Caco-2 (cell line): ENCODE data around the gene SNCG. TPM values are rescaled to one million over a fixed set of nuclear protein-coding genes. Genes with fewer than 3 reads are reported as not detected.
"Not testable (repeated sequence)": the region's sequence is repeated elsewhere in the genome, so short reads cannot be mapped to it uniquely, and the experiment has no call there.

ENCODE experiments used
- BruUV-seq: library from RNA; stranded (reverse); fragments of 400-500 nt; replicated peaks from 2 replicates; lab custom pipeline; 2021; lab: Mats Ljungman, UMichigan
- CTCF ChIA-PET: fragments of 300-600 bp; sonication (Branson Sonifier 250); formaldehyde crosslinking; loops from one replicate; lab custom pipeline; 2022; ENCODE audit warnings: antibody characterized with exemption; lab: Charles Lee
- POLR2A ChIA-PET: fragments of 300-600 bp; sonication (Branson Sonifier 250); formaldehyde crosslinking; loops from one replicate; lab custom pipeline; 2022; ENCODE audit warnings: antibody characterized with exemption; lab: Charles Lee
- DNase-seq, 2 experiments: peaks; one replicate each; pipeline versions ENCODE4 v3.0.0 to v3.0.0-alpha.2; 2020 to 2022
- H3K27me3 ChIP-seq: replicated peaks from 2 replicates; pipeline ENCODE4 v1.6.0; 2011; ENCODE audit warnings: low read length; ENCODE audit not compliant: control insufficient read depth, insufficient read depth
- H3K36me3 ChIP-seq: 2 replicates; pipeline ENCODE4 v1.5.1; 2011; ENCODE audit warnings: low read length; ENCODE audit not compliant: control insufficient read depth, insufficient read depth
- H3K4me1 ChIP-seq: fragments of 250-450 bp; sonication (Bioruptor Pico); 2 replicates; pipeline ENCODE4 v1.5.1; 2020; ENCODE audit warnings: mild to moderate bottlenecking
- H3K4me3 ChIP-seq: 2 replicates; pipeline ENCODE4 v1.5.1; 2011; ENCODE audit warnings: low read depth, mild to moderate bottlenecking, control low read depth, low read length
- H3K9me3 ChIP-seq: fragments of 250-450 bp; sonication (Bioruptor Pico); 2 replicates; pipeline ENCODE4 v1.5.1; 2020; ENCODE audit warnings: mild to moderate bottlenecking, moderate library complexity
- H3K27ac Mint-ChIP-seq: one replicate; pipeline ENCODE4 v1.8.0; 2022; ENCODE audit warnings: mixed read lengths; ENCODE audit not compliant: unreplicated experiment
- H3K27me3 Mint-ChIP-seq: one replicate; pipeline ENCODE4 v1.8.0; 2022; ENCODE audit warnings: mixed read lengths; ENCODE audit not compliant: insufficient read depth, unreplicated experiment
- H3K36me3 Mint-ChIP-seq: one replicate; pipeline ENCODE4 v1.8.0; 2022; ENCODE audit warnings: mild to moderate bottlenecking, mixed read lengths; ENCODE audit not compliant: insufficient read depth, unreplicated experiment
- H3K4me1 Mint-ChIP-seq: one replicate; pipeline ENCODE4 v1.8.0; 2022; ENCODE audit warnings: low read depth, mixed read lengths; ENCODE audit not compliant: unreplicated experiment
- H3K4me3 Mint-ChIP-seq: one replicate; pipeline ENCODE4 v1.8.0; 2022; ENCODE audit warnings: mild to moderate bottlenecking, moderate library complexity, mixed read lengths; ENCODE audit not compliant: unreplicated experiment
- H3K9me3 Mint-ChIP-seq: one replicate; pipeline ENCODE4 v1.8.0; 2022; ENCODE audit warnings: mixed read lengths; ENCODE audit not compliant: unreplicated experiment
- intact Hi-C: fragments of 100-400 bp; cut with micrococcal nuclease; formaldehyde crosslinking; loops from one replicate; pipeline ENCODE4 v1.10.0; 2022; ENCODE audit not compliant: unreplicated experiment
- total RNA-seq: library from RNA; stranded (reverse); gene quantifications from 2 replicates; pipeline ENCODE4 v1.2.3, GENCODE V29; 2022
- TF ChIP-seq, protein P1 (sequence below), 2 experiments: fragments of 200-600 bp in 1 of 2; IDR thresholded peaks; 1 replicate in 1 of 2; 2 replicates in 1 of 2; pipeline versions ENCODE4 v1.5.1 to v1.8.0; 2011 to 2022; ENCODE audit warnings: antibody characterized with exemption in 1 of 2, control low read depth in 1 of 2, inconsistent platforms in 1 of 2, low read depth in 1 of 2, low read length in 1 of 2, mild to moderate bottlenecking in 1 of 2, moderate library complexity in 1 of 2; ENCODE audit not compliant: insufficient read depth in 1 of 2, severe bottlenecking in 1 of 2, unreplicated experiment in 1 of 2

The SNCG gene
- total RNA-seq, 1 experiment from 2014 or later: 0.45 TPM

DNA sequence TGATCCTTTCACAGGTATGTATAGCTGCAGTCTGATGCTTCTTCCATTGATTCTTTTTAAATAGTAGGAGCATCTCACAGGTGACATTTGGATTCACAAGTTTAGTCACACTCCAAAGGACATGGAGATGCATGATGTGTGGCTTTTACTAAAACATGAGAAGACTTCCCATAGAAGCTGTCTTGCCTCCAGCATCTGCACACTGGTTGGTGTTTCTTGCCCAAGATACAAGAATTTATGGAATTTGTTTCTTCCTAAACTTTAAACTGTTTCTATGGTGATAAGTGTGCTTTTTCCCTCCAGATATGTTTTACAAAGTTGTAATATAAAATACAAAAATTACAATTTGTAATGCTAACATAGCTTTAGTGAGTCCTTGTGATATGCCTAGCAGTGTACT is 34.1 kb downstream of the SNCG start:
- Histone ChIP-seq H3K36me3 (no peaks in the 10 kb centered on the region), H3K4me3 (no peak overlapping the region), H3K4me1 (no peaks in the 10 kb centered on the region), H3K27me3 (no peaks in the 10 kb centered on the region), H3K9me3 (no peaks in the 10 kb centered on the region)
- H3K4me1 Mint-ChIP-seq: no peaks in the 10 kb centered on the region
- H3K9me3 Mint-ChIP-seq: no peaks in the 10 kb centered on the region
- no TSS peak for BruUV-seq
- no peaks in the 10 kb centered on the region for H3K36me3 Mint-ChIP-seq
- H3K4me3 Mint-ChIP-seq: no peak overlapping the region
- TF ChIP-seq, protein P1, sequence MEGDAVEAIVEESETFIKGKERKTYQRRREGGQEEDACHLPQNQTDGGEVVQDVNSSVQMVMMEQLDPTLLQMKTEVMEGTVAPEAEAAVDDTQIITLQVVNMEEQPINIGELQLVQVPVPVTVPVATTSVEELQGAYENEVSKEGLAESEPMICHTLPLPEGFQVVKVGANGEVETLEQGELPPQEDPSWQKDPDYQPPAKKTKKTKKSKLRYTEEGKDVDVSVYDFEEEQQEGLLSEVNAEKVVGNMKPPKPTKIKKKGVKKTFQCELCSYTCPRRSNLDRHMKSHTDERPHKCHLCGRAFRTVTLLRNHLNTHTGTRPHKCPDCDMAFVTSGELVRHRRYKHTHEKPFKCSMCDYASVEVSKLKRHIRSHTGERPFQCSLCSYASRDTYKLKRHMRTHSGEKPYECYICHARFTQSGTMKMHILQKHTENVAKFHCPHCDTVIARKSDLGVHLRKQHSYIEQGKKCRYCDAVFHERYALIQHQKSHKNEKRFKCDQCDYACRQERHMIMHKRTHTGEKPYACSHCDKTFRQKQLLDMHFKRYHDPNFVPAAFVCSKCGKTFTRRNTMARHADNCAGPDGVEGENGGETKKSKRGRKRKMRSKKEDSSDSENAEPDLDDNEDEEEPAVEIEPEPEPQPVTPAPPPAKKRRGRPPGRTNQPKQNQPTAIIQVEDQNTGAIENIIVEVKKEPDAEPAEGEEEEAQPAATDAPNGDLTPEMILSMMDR (IDR thresholded peaks at IDR 0.05; ENCODE audit: insufficient read depth in 1 of 2, low read depth in 1 of 2, low read length in 1 of 2, severe bottlenecking in 1 of 2, unreplicated experiment in 1 of 2): no peak
- no peak for DNase-seq
- intact Hi-C loops: no loop called here
- ChIA-PET CTCF (no interaction called here), POLR2A (no interaction called here)
- H3K27ac Mint-ChIP-seq: no peak overlapping the region
- H3K27me3 Mint-ChIP-seq: no peaks in the 10 kb centered on the region

DNA sequence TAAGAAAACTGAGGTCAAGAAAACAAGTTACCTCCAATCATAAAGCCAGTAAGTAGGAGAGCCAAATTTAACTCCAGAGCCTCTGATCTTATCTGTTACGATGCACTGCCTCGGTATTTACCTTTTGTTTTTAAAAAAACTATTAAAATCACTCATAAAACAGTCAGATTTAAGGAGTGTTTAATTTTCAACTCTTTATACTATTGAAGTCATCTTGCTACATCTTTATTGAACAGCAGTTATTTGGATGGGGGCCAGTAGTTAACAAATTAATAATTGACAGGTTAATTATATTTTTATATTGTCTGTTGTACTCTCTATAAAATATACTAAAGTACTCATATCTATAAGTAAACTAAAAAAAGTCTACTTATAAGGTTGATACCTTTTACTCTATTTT is 34.5 kb downstream of the SNCG start:
- POLR2A ChIA-PET: no interaction called here
- intact Hi-C loops: no loop called here

DNA sequence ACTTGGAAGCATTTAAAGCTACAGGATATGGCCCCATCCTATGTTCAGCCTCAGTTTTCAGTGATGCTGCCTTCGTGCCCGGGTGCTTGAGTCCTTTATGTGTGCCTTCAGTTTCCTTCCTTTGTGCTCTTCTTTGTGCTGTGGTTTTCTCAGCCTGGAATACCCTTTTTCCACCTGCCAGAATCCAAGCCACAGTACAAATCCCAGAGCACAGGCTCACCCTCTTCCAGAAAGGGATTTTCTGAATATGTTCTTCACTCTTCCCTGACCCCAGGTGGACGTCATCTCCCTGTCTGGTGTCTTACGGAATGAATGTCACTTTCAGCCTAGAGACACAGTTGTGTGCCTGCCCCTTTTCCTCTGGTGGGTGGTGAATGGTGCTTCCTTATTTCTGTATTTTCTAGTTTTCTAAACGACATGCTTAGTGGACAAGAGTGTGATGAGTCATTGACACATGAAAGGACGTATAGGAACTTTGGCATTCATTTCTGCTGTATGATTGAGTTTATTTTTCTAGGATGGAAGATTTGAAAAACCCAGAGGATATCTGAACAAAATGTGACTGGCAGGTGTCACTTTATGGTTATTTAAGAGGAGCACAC is 41.5 kb downstream of the SNCG start:
- CTCF ChIA-PET, H3K9me3 Mint-ChIP-seq, BruUV-seq, H3K9me3 ChIP-seq, H3K36me3 Mint-ChIP-seq, H3K4me3 Mint-ChIP-seq, H3K36me3 ChIP-seq, H3K4me3 ChIP-seq, H3K27ac Mint-ChIP-seq, H3K4me1 Mint-ChIP-seq, POLR2A ChIA-PET, intact Hi-C loops, H3K27me3 Mint-ChIP-seq, H3K27me3 ChIP-seq, H3K4me1 ChIP-seq, DNase-seq: not testable (repeated sequence)

More for the DNA sequence above, 34.5 kb downstream of the SNCG start:
- no peak overlapping the region for H3K4me3 Mint-ChIP-seq
- TF ChIP-seq, protein P1 (IDR thresholded peaks at IDR 0.05; ENCODE audit: insufficient read depth in 1 of 2, low read depth in 1 of 2, low read length in 1 of 2, severe bottlenecking in 1 of 2, unreplicated experiment in 1 of 2): no peak
- H3K36me3 ChIP-seq: no peaks in the 10 kb centered on the region
- no TSS peak for BruUV-seq
- no peak for DNase-seq
- no peaks in the 10 kb centered on the region for H3K36me3 Mint-ChIP-seq
- H3K4me1 ChIP-seq: no peaks in the 10 kb centered on the region
- H3K4me1 Mint-ChIP-seq: no peaks in the 10 kb centered on the region
- CTCF ChIA-PET: no interaction called here
- H3K27me3 Mint-ChIP-seq: no peaks in the 10 kb centered on the region
- H3K27me3 ChIP-seq: no peaks in the 10 kb centered on the region
- no peaks in the 10 kb centered on the region for H3K9me3 Mint-ChIP-seq
- no peak overlapping the region for H3K4me3 ChIP-seq
- no peaks in the 10 kb centered on the region for H3K9me3 ChIP-seq
- no peak overlapping the region for H3K27ac Mint-ChIP-seq
